GM21825 (cell line): Measurements from ENCODE around the gene FGFRL1.
"Not testable (repeated sequence)": the region's sequence is repeated elsewhere in the genome, so short reads cannot be mapped to it uniquely, and the experiment has no call there.

Experiments
- ATAC-seq: cut with Tn5 transposase; IDR thresholded peaks from one replicate; pipeline ENCODE4 v1.9.1; 2021; ENCODE audit warnings: mild to moderate bottlenecking, moderate library complexity; ENCODE audit not compliant: unreplicated experiment

The FGFRL1 gene

GRCh38 chr4:1036976-1037810 is 25.8 kb downstream of the FGFRL1 start:
- ATAC-seq, result no peak

- ATAC-seq, result no peak
Observed at GRCh38 chr4:1038948-1039492, 27.6 kb downstream of the FGFRL1 start.

DNA sequence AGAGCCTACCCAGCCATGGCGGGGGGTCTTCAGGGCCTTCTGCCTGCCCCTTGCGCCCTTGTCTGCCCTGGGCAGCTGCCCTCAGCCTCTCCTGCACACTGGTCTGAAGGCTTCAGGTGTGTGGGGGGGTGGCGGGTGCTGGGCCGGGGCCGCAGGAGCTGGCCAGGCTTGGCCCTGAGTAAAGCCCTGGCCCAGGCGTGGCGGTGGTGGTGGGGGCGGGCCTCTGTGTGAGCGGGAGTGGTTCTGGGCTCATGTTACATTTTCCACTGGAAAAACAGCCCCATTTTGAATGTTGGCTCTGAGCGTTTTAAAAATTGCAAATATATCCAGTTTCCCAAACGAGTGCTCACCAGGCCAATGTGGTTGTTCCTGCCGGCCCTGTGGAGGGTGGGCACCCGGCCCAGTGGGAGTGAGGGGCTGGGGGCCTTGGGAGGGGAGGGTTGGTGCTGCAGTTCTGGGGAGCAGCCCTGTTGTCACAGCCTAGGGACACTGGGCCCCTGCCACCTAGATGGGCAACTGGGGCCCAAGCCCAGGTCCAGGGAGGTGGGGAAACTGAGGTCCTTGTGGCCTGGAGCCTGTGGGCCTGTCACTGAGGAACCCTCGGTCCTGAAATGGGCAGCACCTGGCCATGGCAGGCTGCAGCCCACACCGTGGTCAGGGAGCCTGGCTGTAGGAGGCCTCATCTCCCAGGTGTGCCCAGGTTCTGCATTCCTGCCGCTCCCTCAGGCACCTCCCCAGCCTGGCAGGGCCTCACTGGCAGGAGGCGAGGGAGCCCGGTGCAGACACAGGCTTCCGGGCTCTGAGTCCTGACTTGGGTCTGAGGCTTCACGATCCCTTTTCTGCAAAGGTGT is 28.3 kb downstream of the FGFRL1 start:
- no peak for ATAC-seq

GRCh38 chr4:1040344-1041146 is 29.1 kb downstream of the FGFRL1 start:
- ATAC-seq, result no peak

DNA sequence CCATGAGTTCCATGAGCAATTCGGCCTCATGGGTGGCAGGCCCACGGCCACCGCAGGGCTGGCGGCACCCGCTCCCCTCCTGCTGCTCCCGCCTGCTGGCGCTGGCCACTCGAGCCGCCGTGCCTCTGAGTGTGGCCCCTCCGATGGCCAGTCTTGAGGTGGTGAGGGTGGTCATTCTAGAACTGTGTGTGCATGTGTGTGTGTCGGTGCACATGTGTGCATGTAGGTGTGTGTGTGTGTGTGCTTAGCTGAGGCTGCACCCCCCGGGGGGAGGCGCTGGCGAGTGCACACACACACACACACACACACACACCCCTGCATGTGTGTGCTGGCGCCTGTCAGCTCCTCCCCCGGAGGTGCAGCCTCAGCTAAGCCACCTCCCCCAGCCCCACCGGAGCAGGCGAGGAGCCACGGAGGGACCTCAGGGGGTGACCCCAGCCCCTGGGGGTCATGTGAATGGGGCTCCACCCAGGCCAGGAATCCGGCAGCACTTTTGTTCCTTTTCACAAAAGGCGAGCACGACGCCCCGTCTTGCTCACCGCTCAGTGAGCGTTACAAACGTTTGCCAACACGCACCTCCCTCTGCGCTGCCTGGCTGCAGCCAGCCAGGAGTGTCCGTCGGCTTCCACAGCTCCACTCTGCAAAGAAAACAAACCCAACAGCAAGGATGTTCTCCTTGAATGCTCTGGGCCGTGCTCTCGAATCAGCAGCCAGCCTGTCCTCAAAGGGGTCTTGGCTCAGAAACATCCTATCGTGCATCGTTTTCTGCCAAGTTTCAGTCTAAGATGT is 29.9 kb downstream of the FGFRL1 start:
- ATAC-seq, result no peak

GRCh38 chr4:1041936-1042330 is 30.5 kb downstream of the FGFRL1 start:
- ATAC-seq, result no peak

DNA sequence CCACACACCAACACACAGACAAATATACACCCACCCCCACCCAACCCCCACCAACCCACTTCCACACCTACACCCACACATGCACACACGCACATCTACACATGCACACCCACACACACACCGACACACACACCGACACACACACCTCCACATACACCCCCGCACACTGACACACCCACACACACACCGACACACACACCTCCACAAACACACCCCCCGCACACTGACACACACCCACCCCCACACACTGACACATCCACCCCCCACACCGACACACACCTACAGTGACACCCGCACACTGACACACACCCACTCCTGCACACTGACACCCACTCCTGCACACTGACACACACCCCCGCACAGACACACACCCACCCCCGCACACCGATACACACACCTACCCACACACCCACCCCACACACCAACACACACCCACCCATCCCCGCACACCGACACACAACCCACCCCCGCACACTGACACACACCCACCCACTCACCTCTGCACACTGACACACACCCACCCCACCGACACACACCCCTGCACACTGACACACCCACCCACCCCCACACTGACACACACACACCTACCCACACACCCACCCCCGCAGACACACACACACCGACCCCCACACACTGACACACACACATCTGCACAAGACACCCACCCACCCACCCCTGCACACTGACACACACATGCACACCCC is 31.1 kb downstream of the FGFRL1 start:
- no peak for ATAC-seq

DNA sequence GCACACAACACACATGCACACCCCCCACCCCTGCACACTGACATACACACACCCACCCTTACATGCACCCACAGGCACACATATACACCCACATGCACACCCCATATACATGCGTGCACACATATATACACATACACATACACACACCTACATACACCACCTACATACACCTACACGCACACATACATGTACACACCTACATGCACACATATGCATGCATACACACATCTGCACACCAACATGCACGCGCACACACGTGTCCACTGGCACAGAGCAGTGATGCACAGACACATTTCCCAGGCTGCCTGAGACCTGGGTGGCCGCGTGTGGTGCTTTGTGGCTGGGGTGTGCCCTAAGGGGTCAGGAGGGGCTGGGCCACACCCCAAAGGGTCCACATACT is 31.7 kb downstream of the FGFRL1 start:
- ATAC-seq, result no peak

DNA sequence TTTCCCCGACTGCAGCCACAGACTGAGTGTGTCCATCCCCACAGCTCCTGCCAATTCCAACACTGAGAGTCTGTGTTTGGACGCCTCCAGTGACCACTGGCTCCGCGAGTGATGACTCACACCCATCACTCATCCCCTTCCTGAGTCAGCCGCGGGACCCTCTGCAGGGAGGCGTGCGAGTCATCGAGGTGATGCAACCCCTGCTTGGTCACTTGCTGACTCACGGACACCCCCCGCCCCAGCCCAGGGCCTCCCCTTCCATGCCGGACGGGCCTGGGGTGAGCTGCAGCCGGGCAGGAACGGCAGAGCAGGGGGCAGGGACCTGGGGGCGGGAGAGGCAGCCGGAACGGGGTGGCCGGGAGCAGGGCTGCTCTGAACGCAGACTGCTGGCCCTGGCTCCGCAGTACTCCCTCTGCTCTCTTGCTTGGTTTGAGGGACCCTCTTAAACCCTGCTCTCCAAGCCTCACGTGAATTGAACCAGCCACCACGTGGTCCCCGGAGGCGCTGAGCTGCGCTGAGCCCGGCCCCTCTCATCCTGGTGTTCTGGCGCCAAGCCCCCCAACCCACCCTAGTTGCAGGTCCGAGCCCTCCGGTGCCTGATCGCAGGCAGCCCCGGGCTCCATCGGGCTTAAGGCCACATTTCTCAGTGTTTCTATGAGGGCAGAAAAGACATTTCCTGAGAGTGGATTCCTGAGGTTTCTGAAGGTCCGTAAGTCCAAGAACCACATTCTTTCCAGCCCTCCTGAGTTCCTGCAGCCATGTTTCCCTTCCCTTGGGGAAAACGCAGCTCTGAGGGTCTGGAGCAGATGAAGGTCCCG is 32.4 kb downstream of the FGFRL1 start:
- no peak for ATAC-seq

DNA sequence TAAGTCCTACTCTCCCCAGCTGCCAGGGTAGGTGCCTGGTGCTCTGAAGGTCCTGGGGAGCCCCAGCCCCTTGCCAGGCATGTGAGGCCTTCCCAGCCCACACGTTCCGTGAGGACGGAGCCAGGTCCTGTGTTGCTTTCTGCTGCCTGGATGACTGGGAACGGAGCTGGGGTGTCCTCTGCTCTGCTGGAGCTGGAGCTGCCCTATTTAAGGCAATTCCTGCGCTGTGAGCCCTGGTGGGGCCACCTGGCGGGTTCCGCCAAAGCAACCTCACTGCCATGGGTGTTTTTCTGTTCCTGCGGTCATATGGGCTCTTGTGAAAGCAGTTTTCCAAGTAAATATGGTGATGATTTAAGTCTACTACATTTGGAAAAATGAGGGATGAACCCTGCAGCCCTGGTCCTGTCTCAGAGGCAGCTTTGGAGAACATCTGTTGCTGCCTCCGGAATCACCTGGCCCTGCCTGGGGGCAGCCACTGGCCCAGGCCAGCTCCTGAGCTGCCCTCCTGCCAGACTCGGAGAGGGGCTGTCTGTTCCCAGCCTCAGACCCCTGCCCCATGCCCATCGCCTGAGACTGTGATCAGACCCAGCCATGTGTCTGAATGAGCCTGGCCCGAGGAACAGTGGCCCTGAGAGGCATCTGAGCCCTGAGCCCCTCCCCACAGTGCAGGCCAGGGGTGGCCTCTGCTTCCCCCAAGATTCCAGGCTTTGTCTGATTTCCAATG is 33.2 kb downstream of the FGFRL1 start:
- ATAC-seq, result no peak

GRCh38 chr4:1045193-1045594 is 33.8 kb downstream of the FGFRL1 start:
- ATAC-seq, result no peak

DNA sequence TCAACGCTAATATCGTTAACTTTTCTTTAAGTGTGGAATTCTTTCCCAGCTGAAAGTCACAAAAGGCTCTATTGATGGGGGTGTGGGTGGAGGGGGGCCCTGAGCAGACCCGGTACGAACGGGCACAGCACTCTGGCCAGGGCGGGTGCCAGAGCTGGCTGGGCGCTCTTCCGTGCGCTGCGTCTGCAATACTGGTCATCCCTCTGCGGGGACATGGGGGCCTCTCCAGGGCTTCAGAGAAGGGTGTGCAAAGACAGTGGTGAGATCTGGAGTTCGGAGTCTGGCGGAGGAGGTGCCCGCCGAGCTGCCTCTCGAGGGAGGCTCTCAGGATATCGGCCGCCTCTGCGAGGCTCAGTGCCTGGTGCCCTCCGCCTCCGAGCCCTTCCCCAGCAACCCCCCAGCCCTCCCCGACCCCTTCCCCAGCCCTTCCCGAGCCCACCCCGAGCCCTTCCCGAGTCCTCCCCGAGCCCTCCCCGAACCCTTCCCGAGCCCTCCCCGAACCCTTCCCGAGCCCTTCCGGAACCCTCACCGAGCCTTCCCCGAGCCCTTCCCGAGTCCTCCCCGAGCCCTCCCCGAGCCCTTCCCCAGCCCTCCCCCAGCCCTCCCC is 34.3 kb downstream of the FGFRL1 start:
- ATAC-seq, result no peak

DNA sequence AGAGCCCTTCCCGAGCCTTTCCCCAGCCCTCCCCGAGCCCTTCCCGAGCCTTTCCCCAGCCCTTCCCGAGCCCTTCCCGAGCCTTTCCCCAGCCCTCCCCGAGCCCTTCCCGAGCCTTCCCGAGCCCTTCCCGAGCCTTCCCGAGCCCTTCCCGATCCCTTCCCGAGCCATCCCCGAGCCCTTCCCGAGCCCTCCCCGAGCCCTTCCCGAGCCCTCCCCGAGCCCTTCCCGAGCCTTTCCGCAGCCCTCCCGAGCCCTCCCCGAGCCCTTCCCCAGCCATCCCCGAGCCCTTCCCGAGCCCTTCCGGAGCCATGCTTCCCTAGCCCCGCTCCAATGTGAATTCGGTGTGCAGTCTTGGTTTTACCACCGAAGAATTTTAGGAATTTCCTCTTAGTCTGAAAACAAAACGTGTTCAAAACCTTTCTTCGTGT is 35.2 kb downstream of the FGFRL1 start:
- not testable (repeated sequence) for ATAC-seq

- no peak for ATAC-seq
Observed at GRCh38 chr4:1047106-1047975, 35.9 kb downstream of the FGFRL1 start.

DNA sequence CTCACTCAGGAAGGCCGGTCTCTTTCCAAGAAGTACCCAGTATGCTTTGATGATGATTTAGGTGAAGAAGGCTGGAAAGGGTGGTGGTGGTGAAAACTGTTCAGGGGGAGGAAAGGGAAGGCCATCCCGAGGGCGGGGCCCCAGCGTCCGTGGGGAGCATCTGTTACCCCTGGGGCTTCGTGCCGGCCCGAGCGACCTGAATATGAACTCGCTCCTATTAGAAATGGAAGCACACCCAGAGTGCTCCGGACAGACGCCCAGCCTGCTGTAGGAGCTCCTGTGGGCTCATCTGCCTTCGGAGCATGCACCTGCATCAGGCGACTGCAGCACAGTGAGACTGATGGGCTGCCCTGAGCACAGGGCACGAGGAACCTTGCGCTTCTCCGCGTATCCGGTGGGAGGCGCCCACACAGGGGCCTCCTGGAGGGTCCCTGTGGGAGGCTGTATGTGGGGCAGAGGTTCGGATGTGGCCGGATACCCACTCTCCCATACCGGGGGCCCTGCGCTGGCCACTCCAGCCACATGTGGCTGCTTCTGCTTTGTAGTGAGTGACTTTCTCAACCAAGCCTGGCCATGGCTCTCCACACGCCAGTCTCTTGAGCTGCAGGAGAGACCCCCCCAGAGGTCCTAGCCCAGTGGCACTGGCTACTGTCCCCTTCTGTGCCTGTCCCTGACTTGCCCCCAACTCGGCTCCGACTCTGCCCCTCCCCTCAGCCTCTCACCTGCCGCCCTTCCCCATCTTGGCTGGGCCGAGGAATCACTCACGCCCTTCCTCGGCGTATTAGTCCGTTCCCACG is 36.7 kb downstream of the FGFRL1 start:
- ATAC-seq, result no peak
